SK-N-SH (cell line): Measurements from ENCODE around the gene PPAN.

Source experiments
- RFX5 ChIP-seq: IDR thresholded peaks from 2 replicates; pipeline ENCODE4 v1.6.1; 2012; ENCODE audit warnings: mild to moderate bottlenecking, improper control_type of control experiment, low read length
- TCF12 ChIP-seq: IDR thresholded peaks from 2 replicates; pipeline ENCODE4 v1.4.0; 2012
- TF ChIP-seq, protein P1 (sequence below): IDR thresholded peaks from 2 replicates; pipeline ENCODE4 v1.4.0; 2012; ENCODE audit warnings: low read depth
- TF ChIP-seq, protein P2 (sequence below): fragments of 200-600 bp; sonication (generic); IDR thresholded peaks from 2 replicates; pipeline ENCODE4 v1.6.1; 2017; ENCODE audit warnings: antibody characterized with exemption, mild to moderate bottlenecking, moderate library complexity
- TF ChIP-seq, protein P3 (sequence below): IDR thresholded peaks from 2 replicates; pipeline ENCODE4 v1.6.1; 2012; ENCODE audit warnings: mild to moderate bottlenecking, low read depth, low read length, moderate library complexity

DNA sequence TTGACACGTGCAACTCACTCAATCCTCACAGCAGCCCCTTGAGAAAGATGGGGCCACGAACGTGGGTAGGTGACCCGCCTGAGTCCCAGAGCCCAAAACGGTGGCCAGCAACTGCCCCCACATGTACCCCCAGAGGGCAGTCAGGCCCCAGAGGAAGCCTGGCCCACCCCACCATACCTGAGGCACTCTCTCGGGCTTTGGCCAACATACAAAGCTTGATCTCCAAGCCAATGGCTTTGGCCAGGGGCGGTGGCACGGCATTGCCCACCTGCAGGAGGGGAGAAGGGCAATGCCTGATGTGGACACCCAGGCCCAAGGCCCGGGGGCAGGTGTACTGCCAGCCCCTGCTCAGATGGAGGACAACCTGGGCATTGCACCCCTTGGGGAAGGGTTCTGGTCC, 27.9 kb downstream of the PPAN start:
- TF ChIP-seq RFX5 (no peak), TCF12 (no peak)
- TF ChIP-seq, protein P1, sequence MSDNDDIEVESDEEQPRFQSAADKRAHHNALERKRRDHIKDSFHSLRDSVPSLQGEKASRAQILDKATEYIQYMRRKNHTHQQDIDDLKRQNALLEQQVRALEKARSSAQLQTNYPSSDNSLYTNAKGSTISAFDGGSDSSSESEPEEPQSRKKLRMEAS = no peak
- TF ChIP-seq, protein P2, sequence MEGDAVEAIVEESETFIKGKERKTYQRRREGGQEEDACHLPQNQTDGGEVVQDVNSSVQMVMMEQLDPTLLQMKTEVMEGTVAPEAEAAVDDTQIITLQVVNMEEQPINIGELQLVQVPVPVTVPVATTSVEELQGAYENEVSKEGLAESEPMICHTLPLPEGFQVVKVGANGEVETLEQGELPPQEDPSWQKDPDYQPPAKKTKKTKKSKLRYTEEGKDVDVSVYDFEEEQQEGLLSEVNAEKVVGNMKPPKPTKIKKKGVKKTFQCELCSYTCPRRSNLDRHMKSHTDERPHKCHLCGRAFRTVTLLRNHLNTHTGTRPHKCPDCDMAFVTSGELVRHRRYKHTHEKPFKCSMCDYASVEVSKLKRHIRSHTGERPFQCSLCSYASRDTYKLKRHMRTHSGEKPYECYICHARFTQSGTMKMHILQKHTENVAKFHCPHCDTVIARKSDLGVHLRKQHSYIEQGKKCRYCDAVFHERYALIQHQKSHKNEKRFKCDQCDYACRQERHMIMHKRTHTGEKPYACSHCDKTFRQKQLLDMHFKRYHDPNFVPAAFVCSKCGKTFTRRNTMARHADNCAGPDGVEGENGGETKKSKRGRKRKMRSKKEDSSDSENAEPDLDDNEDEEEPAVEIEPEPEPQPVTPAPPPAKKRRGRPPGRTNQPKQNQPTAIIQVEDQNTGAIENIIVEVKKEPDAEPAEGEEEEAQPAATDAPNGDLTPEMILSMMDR = no peak
- TF ChIP-seq, protein P3, sequence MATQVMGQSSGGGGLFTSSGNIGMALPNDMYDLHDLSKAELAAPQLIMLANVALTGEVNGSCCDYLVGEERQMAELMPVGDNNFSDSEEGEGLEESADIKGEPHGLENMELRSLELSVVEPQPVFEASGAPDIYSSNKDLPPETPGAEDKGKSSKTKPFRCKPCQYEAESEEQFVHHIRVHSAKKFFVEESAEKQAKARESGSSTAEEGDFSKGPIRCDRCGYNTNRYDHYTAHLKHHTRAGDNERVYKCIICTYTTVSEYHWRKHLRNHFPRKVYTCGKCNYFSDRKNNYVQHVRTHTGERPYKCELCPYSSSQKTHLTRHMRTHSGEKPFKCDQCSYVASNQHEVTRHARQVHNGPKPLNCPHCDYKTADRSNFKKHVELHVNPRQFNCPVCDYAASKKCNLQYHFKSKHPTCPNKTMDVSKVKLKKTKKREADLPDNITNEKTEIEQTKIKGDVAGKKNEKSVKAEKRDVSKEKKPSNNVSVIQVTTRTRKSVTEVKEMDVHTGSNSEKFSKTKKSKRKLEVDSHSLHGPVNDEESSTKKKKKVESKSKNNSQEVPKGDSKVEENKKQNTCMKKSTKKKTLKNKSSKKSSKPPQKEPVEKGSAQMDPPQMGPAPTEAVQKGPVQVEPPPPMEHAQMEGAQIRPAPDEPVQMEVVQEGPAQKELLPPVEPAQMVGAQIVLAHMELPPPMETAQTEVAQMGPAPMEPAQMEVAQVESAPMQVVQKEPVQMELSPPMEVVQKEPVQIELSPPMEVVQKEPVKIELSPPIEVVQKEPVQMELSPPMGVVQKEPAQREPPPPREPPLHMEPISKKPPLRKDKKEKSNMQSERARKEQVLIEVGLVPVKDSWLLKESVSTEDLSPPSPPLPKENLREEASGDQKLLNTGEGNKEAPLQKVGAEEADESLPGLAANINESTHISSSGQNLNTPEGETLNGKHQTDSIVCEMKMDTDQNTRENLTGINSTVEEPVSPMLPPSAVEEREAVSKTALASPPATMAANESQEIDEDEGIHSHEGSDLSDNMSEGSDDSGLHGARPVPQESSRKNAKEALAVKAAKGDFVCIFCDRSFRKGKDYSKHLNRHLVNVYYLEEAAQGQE = no peak
